Sigmoid colon (tissue), 3 donors: ENCODE results near the gene TIMM9.

ENCODE experiments used
- CTCF ChIP-seq, 4 experiments: fragments of 450-650 bp in 3 of 4; fragments of 200-600 bp in 1 of 4; IDR thresholded peaks; one replicate each; pipeline ENCODE4 v1.5.1; 2016 to 2019; ENCODE audit warnings: antibody characterized with exemption in 4 of 4, mild to moderate bottlenecking in 3 of 4, moderate library complexity in 2 of 4
- POLR2A ChIP-seq, 2 donors: fragments of 450-650 bp; IDR thresholded peaks; one replicate each; pipeline ENCODE4 v1.6.1; 2016; ENCODE audit warnings: antibody characterized with exemption in 2 of 2, mild to moderate bottlenecking in 2 of 2, moderate library complexity in 2 of 2

- no peak for TF ChIP-seq CTCF (IDR thresholded peaks at IDR 0.05)
- no peak for TF ChIP-seq POLR2A (IDR thresholded peaks at IDR 0.05)
Observed at GRCh38 chr14:58426670-58427280, 556 bp downstream of the TIMM9 start.
